Pulmonary artery endothelial cell (primary cell): Measurements from ENCODE around the gene TLCD4. TPM values are rescaled to one million over a fixed set of nuclear protein-coding genes. Genes with fewer than 3 reads are reported as not detected.

Experiments used
- DNase-seq: peaks from one replicate; pipeline ENCODE4 v3.0.0-alpha.2; 2011; ENCODE audit warnings: low read depth, low spot score
- total RNA-seq: library from RNA; depleted of rRNA; stranded (reverse); fragments of >200 nt; gene quantifications from 2 replicates; pipeline ENCODE4 v1.2.3, GENCODE V29; 2014

TLCD4 gene
- total RNA-seq, 1 donor from 2014 or later, result under 0.01 TPM

- DNase-seq, result no peak
Observed at GRCh38 chr1:95094923-95095322, 22.2 kb upstream of the TLCD4 start.

GRCh38 chr1:95095833-95096217, 21.3 kb upstream of the TLCD4 start:
- DNase-seq, result no peak

GRCh38 chr1:95096218-95096841, 20.8 kb upstream of the TLCD4 start:
- no peak for DNase-seq

- no peak for DNase-seq
Observed at GRCh38 chr1:95097426-95097825, 19.7 kb upstream of the TLCD4 start.

GRCh38 chr1:95098196-95098595, 19.0 kb upstream of the TLCD4 start:
- DNase-seq, result no peak

GRCh38 chr1:95108792-95109191, 8.4 kb upstream of the TLCD4 start:
- no peak for DNase-seq

- no peak for DNase-seq
Observed at GRCh38 chr1:95111014-95111413, 6.1 kb upstream of the TLCD4 start.

- no peak for DNase-seq
Observed at GRCh38 chr1:95113684-95114083, 3.5 kb upstream of the TLCD4 start.

- no peak for DNase-seq
Observed at GRCh38 chr1:95115708-95116137, 1.4 kb upstream of the TLCD4 start.

- no peak for DNase-seq
Observed at GRCh38 chr1:95116580-95117206, 462 bp upstream of the TLCD4 start.

- no peak for DNase-seq
Observed at GRCh38 chr1:95118067-95118499, 928 bp downstream of the TLCD4 start.

- no peak for DNase-seq
Observed at GRCh38 chr1:95118710-95119109, 1.6 kb downstream of the TLCD4 start.

- no peak for DNase-seq
Observed at GRCh38 chr1:95119273-95119672, 2.1 kb downstream of the TLCD4 start.

GRCh38 chr1:95122151-95122697, 5.1 kb downstream of the TLCD4 start:
- DNase-seq, result no peak

- no peak for DNase-seq
Observed at GRCh38 chr1:95124342-95124741, 7.2 kb downstream of the TLCD4 start.

GRCh38 chr1:95126366-95126765, 9.2 kb downstream of the TLCD4 start:
- no peak for DNase-seq

GRCh38 chr1:95126846-95127245, 9.7 kb downstream of the TLCD4 start:
- DNase-seq, result no peak

GRCh38 chr1:95127380-95127779, 10.2 kb downstream of the TLCD4 start:
- no peak for DNase-seq

GRCh38 chr1:95132762-95133161, 15.6 kb downstream of the TLCD4 start:
- DNase-seq, result no peak

- DNase-seq, result no peak
Observed at GRCh38 chr1:95133687-95134086, 16.5 kb downstream of the TLCD4 start.

GRCh38 chr1:95138223-95138622, 21.1 kb downstream of the TLCD4 start:
- DNase-seq, result no peak

GRCh38 chr1:95139039-95139438, 21.9 kb downstream of the TLCD4 start:
- no peak for DNase-seq

- DNase-seq, result no peak
Observed at GRCh38 chr1:95140791-95141190, 23.6 kb downstream of the TLCD4 start.
